DOHH2 (cell line): ENCODE results near the gene LRRC42.

Experiments used
- EZH2phosphoT487 ChIP-seq: fragments of 200-600 bp; sonication (generic); IDR thresholded peaks from 2 replicates; pipeline ENCODE4 v1.6.1; 2017; ENCODE audit warnings: borderline replicate concordance, mild to moderate bottlenecking, antibody characterized with exemption, low read length, moderate library complexity, mixed read lengths
- TF ChIP-seq, protein P1 (sequence below): fragments of 200-600 bp; sonication (generic); IDR thresholded peaks from one replicate; pipeline ENCODE4 v1.5.1; 2014; ENCODE audit warnings: antibody characterized with exemption, mild to moderate bottlenecking, low read depth, low read length; ENCODE audit not compliant: poor library complexity, severe bottlenecking

GRCh38 chr1:53957194-53957818 lies 11.2 kb downstream of the LRRC42 start:
- TF ChIP-seq, protein P1, sequence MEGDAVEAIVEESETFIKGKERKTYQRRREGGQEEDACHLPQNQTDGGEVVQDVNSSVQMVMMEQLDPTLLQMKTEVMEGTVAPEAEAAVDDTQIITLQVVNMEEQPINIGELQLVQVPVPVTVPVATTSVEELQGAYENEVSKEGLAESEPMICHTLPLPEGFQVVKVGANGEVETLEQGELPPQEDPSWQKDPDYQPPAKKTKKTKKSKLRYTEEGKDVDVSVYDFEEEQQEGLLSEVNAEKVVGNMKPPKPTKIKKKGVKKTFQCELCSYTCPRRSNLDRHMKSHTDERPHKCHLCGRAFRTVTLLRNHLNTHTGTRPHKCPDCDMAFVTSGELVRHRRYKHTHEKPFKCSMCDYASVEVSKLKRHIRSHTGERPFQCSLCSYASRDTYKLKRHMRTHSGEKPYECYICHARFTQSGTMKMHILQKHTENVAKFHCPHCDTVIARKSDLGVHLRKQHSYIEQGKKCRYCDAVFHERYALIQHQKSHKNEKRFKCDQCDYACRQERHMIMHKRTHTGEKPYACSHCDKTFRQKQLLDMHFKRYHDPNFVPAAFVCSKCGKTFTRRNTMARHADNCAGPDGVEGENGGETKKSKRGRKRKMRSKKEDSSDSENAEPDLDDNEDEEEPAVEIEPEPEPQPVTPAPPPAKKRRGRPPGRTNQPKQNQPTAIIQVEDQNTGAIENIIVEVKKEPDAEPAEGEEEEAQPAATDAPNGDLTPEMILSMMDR: no peak
- TF ChIP-seq EZH2phosphoT487: no peak
